Breast epithelium (tissue), 3 donors: ENCODE measurements around the gene POLE3.

ENCODE experiments used
- POLR2A ChIP-seq: fragments of 450-650 bp; IDR thresholded peaks from one replicate; pipeline ENCODE4 v1.6.1; 2016; ENCODE audit warnings: antibody characterized with exemption, mild to moderate bottlenecking, moderate library complexity
- POLR2AphosphoS5 ChIP-seq, 3 donors: sonication (generic); formaldehyde crosslinking; IDR thresholded peaks; one replicate each; pipeline ENCODE4 v1.6.1; 2017; ENCODE audit warnings: antibody characterized with exemption in 3 of 3
- TF ChIP-seq, protein P1 (sequence below), 3 donors: fragments of 450-650 bp; IDR thresholded peaks; one replicate each; pipeline ENCODE4 v1.5.1; 2016 to 2017; ENCODE audit warnings: antibody characterized with exemption in 3 of 3, mild to moderate bottlenecking in 3 of 3, moderate library complexity in 3 of 3

GRCh38 chr9:113380869-113381378, 29.6 kb downstream of the POLE3 start:
- TF ChIP-seq, protein P1, sequence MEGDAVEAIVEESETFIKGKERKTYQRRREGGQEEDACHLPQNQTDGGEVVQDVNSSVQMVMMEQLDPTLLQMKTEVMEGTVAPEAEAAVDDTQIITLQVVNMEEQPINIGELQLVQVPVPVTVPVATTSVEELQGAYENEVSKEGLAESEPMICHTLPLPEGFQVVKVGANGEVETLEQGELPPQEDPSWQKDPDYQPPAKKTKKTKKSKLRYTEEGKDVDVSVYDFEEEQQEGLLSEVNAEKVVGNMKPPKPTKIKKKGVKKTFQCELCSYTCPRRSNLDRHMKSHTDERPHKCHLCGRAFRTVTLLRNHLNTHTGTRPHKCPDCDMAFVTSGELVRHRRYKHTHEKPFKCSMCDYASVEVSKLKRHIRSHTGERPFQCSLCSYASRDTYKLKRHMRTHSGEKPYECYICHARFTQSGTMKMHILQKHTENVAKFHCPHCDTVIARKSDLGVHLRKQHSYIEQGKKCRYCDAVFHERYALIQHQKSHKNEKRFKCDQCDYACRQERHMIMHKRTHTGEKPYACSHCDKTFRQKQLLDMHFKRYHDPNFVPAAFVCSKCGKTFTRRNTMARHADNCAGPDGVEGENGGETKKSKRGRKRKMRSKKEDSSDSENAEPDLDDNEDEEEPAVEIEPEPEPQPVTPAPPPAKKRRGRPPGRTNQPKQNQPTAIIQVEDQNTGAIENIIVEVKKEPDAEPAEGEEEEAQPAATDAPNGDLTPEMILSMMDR (IDR thresholded peaks at IDR 0.05) = no peak
- TF ChIP-seq POLR2A (no peak), POLR2AphosphoS5 (IDR thresholded peaks at IDR 0.05) (no peak)
